ENCODE measurements around the gene ANKRD52.

- no peak for TF ChIP-seq CTCF (IDR thresholded peaks at IDR 0.05)
- no peak for TF ChIP-seq POLR2A (IDR thresholded peaks at IDR 0.05)
Observed at GRCh38 chr12:56188131-56188777, 69.9 kb downstream of the ANKRD52 start.
